NCI-H146 treated with DMSO at 0.1 percent for 48 hours (cell line): ENCODE measurements around the gene UTP4.
A peak's percentile ranks its signal among the peaks of the same experiment; 100 is the strongest.

Source experiments
- DNase-seq: peaks from one replicate; lab custom pipeline; 2025; ENCODE audit not compliant: unreplicated experiment; lab: John Stamatoyannopoulos, UW

The UTP4 gene

DNA sequence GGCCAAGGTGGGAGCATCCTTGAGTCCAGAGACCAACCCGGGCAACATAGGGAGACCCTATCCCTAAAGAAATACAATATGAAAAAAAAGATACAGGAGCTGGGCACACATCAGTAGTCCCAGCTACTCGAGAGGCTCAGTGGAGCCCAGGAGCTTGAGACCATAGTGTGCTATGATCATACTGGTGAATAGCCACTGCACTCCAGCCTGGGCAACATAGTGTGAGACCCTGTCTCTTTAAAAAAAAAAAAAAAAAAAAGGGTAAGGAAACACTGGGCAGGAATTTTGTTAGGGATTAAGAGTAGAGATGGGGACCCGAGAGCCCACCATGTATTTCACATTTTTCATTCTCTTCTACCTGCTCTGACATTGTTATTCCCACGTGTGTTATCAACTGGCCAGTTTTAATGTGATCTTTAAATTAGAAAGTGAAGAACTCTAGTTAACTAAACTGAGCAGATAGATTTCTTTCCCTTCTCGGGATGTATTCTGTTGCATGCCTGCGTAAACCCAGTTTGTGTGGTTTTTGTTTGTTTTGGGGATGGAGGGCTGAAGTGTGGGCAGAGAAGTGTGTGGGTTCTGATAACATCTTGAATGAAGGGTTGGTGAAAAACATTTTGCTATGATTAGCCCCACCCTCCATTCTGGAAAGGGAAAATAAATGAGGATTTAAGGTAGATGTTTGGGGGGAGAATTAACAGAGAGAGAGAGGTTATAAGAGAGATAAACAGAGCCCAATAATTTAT lies 37.3 kb downstream of the UTP4 start:
- DNase-seq, result no peak

GRCh38 chr16:69171325-69172084 lies 39.1 kb downstream of the UTP4 start:
- DNase-seq, result no peak

GRCh38 chr16:69176033-69176800 lies 43.8 kb downstream of the UTP4 start:
- DNase-seq, result no peak

- no peak for DNase-seq
Observed at GRCh38 chr16:69179328-69180010, 47.0 kb downstream of the UTP4 start.

GRCh38 chr16:69180011-69180338 lies 47.5 kb downstream of the UTP4 start:
- no peak for DNase-seq

DNA sequence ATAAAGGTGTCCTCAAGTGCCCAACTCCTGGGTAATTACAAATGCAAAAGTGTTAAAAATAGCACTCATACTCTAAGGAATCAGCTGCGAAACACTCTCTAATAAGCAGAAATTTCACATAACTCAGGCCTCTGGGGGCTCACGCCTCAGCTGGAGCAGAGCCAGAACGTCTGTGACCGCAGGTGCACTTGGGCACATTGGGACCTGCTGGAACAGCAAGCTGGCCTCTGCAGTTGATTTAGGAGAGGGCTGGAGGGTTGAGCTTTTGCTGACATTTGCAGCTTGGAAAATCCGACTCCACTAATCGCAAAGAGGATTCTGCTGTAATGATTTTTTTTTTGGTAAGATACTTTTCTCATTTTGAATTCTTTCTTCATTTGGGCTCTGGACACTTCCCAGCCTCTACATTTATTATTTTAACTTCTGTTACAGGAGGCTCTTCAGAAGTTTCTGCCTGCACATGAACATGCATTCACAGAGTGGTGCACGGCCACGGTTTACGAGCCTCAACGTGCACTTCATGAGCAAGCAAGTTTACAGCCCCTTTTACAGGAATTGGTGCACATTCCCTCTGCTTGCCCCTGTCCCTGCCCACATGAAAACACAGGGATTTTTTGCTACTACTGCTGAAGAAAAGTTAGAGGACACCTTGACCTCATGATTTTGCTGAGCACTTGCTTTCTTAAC lies 50.4 kb downstream of the UTP4 start:
- no peak for DNase-seq

- peak; percentile 68 for DNase-seq
Observed at GRCh38 chr16:69186642-69187445, 54.4 kb downstream of the UTP4 start, which contains the start of gene SNTB2. SNTB2 (plus strand) TSS chr16:69187164; CDS start chr16:69187167, 3 bp downstream.

DNA sequence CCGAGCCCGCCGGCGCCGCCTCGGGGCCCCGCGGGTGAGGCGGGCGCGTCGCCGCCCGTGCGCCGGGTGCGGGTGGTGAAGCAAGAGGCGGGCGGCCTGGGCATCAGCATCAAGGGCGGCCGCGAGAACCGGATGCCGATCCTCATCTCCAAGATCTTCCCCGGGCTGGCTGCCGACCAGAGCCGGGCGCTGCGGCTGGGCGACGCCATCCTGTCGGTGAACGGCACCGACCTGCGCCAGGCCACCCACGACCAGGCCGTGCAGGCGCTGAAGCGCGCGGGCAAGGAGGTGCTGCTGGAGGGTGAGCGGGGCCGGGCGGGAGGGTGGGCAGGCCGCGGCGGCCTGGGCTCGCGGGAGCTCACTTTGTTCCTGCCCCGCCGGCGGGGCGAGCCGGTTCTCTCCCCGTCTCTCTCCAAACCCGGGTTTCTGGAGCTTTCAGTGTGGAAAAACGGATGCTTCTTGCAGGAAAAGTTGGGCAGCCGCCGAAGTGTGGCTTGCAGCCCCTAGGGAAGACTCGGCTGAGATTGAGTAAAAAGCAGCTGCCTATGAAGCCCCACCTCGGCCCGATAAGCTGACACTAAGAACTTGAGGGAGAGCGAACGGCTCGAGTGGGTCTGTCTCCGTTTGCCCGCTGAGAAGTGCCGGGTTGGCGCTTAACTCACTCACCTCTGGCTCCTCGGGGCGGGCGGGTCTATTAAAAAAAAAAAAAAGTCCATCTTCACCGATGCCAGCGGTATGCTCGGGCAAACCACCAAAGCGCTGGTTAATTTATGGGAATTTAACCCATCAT lies 55.2 kb downstream of the UTP4 start:
- DNase-seq, result no peak

- DNase-seq, result no peak
Observed at GRCh38 chr16:69188236-69188549, 55.7 kb downstream of the UTP4 start.

DNA sequence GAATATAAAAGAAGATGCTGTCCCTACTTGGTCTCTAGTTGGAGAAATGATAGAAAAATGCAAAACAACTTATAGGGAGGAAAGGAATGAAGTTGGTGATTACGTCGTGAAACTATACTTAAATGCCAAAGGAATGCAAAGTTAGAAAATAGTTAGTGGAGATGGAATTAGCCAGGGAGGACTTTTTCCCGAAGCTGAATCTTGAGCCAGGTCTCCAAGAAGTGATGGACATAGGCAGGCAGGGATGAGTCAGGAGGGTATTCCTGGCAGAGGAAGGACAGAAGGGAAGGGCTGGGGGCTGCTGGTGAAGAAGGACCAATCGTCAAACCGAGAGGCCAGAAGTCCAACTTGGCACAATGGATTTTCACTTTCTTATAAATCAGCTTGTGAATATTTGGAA lies 56.3 kb downstream of the UTP4 start:
- DNase-seq, result no peak

- no peak for DNase-seq
Observed at GRCh38 chr16:69190046-69190588, 57.7 kb downstream of the UTP4 start.

DNA sequence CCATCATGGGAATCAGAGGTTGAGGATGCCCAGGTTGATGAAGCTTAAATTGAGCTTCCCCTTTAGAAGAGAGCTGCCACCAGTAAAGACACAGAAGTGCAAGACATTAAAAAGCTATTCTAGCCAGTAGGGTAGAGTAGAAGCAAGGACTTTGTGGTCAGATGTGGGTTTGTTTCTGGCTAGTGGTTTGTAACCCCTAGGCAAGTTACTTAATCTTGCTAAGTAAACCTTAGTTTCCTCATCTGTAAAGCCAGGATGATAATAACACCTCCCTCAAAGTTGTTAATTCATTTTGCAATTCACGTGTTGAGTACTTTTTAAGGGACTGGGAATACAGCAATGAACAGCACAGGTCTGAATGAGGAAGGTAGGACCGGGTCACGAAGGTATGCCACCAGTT lies 58.1 kb downstream of the UTP4 start:
- no peak for DNase-seq

DNA sequence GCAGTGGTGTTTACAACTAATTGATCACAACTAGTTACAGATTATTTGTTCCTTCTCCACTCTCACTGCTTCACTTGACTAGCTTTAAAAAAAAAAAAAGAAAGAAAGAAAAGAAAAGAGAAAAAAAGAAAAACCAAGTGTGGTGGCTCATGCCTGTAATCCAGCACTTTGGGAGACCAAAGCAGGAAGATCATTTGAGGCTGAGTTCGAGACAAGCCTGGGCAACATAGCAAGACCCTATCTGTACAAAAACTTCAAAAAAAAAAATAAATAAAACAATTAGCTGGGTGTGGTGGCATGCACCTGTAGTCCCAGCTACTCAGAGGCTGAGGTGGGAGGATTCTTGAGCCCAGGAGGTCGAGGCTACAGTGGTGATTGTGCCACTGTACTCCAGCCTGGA lies 58.7 kb downstream of the UTP4 start:
- DNase-seq, result no peak

- no peak for DNase-seq
Observed at GRCh38 chr16:69193855-69194254, 61.4 kb downstream of the UTP4 start.

GRCh38 chr16:69194488-69194887 lies 62.0 kb downstream of the UTP4 start:
- no peak for DNase-seq

GRCh38 chr16:69195369-69196029 lies 63.0 kb downstream of the UTP4 start:
- DNase-seq, result no peak

DNA sequence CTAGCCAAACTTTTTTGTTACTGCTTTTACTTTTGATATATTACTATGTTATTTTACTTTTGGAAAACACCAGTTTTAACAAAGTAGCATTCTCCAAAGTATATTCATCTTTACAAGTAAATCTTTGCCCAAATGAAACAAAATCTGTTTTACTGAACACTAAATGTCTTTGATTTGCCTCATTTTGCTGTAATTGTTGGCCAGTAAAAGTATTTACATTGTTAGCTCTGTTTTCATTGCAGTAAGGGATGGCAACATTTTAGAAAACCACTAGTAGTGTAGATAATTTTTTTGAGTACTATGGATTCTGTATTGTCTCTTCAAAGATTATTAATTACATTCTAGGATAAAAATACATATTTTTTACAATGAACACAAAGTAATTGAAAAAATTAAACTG lies 65.1 kb downstream of the UTP4 start:
- no peak for DNase-seq

GRCh38 chr16:69199382-69199781 lies 66.9 kb downstream of the UTP4 start:
- no peak for DNase-seq
